AG09319 (cell line): Measurements from ENCODE around the gene MYMX.

Source experiments
- DNase-seq: peaks from one replicate; pipeline ENCODE4 v3.0.0-alpha.2; 2010; ENCODE audit warnings: low read depth; ENCODE audit errors: extremely low read depth
- CTCF ChIP-seq: IDR thresholded peaks from 2 replicates; pipeline ENCODE4 v1.5.1; 2011; ENCODE audit warnings: low read depth, mild to moderate bottlenecking, inconsistent platforms, low read length, moderate library complexity

The MYMX gene

DNA sequence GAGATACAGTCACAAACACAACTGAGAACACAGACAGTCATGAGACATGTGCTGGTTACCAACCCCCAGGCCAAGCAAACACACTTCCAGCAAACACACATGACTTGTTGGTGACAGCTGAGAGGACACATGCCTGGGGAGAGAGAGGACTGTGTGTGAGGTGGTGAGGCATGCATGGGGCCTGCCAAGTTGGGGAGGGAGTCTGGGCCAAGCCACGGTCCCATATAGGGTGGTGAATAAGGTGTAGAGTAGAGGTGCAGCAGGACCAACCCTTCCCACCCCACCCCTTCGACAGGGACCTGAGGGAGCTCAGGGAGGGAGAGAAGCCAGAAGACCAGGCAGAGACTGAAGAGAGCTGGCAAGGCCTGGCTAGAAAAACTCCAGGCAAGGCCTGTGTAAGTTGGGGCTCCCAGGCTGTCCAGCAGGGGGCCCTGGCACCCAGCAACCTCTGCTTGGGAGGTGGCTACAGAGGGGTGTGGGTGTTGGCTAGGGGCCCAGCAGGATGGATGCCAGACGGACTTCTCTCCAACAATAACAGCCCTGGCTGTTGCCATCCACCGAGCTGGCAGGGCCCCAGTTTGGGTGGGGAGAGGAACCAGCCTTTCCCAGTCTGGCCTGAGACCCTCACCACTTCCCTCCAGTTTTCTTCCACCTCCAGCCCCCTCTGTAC is 4.7 kb downstream of the MYMX start:
- peak; percentile 48 for DNase-seq
- TF ChIP-seq CTCF: peak; percentile 82

DNA sequence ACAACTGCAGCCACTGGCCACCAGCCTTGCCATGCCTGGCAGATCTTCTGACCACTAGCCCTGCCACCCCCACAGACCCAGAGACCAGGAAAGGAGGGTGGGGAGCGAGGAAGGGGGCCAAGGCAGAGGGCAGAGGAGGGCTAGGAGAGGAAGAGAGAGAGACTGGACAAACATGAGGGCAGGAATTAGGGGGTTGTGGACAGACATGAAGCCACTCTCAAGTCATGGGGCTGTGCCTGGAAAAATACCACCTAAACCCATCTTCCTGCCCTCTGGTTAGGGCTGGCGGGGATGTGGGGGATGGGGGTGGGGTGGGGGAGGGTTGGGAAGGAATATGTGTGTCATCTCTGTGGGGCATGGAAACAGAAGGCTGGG is 5.2 kb downstream of the MYMX start:
- no peak for TF ChIP-seq CTCF
- no peak for DNase-seq

- TF ChIP-seq CTCF: no peak
- DNase-seq: no peak
Observed at GRCh38 chr6:44222486-44223318, 6.0 kb downstream of the MYMX start.

DNA sequence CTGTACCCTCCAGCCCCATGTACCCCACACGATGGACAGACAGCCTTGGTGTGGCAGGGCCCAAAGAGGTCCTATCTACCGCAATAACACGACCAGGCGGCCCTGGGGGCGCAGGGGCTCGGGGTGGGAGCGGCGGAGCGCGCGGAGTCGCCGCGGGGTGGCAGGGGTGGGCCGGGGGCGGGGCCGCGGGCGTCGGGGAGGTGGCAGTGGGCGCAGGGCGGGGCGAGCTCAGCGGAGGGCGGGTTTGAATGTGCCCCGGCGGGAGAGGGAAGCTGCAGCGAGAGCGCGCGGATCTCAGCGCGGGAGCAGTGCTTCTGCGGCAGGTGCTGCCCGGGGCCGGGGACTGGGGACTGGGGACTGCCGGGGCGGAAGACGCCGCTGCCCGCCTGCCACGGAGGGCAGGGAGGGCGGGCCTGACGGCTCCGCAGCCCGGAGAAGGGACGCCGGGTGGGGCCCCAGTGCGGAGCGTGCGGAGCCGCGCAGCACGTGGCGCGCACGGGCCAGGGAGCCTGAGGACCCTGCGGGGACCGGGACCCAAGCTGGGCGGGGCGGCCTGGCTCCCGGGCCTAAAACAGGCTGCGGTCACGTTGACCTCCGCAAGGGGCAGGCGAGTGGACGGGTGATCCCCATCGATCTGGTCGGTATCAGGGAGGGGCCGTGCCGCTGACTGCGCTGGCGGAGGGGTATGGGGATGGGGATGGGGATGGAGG is 6.7 kb downstream of the MYMX start, which contains the start of gene SLC29A1:
Gene SLC29A1, plus strand, starts transcription at position 277 of the 710 bp plus-strand sequence. CDS start 3,719 bp downstream, outside the sequence.
- DNase-seq: no peak
- TF ChIP-seq CTCF: no peak; the same call in none of the 2 replicates

GRCh38 chr6:44224029-44224964 is 7.6 kb downstream of the MYMX start:
- DNase-seq: no peak
- TF ChIP-seq CTCF: no peak

DNA sequence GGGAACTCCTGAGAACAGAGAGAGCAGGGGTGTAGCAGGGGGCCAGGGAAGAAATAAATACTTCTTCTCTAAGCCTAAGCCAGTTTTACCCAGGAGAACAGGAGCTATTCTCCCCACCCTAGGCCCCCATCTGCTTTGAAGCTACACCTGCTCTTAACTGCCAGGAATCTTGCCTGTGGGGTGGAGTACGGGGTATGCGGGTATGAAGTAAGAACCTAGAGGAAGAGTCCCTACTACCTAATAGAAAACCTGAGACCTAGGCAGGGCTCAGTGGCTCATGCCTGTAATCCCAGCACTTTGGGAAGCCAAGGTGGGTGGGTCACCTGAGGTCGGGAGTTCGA is 8.2 kb downstream of the MYMX start:
- DNase-seq: no peak
- TF ChIP-seq CTCF: no peak
